ENCODE measurements around the gene KANSL1L. TPM values are rescaled to one million over a fixed set of nuclear protein-coding genes. Genes with fewer than 3 reads are reported as not detected.

KANSL1L gene
- total RNA-seq, 1 experiment from 2014 or later: 8.8 TPM

DNA sequence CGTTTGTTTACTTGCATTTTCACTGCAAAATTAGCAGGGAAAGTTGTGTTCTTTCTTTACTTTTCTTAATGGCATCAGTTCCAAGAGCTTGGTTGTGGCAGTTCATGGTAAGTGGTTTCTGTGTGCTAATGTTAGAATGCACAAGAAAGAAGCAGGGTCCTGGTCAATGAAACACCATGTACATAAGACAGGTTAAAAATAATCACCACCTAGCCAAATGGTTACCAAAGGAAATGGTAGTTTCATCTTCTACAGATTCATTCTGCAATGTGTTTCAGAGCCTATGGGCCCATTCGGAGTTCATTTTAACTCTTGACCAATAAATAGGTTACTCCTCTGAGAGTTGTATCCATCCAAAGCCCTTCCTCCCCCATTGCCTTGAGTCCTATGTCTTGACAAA lies 186.9 kb downstream of the KANSL1L start:
- BruUV-seq (replicated peaks): no TSS peak
- TF ChIP-seq, protein P1, sequence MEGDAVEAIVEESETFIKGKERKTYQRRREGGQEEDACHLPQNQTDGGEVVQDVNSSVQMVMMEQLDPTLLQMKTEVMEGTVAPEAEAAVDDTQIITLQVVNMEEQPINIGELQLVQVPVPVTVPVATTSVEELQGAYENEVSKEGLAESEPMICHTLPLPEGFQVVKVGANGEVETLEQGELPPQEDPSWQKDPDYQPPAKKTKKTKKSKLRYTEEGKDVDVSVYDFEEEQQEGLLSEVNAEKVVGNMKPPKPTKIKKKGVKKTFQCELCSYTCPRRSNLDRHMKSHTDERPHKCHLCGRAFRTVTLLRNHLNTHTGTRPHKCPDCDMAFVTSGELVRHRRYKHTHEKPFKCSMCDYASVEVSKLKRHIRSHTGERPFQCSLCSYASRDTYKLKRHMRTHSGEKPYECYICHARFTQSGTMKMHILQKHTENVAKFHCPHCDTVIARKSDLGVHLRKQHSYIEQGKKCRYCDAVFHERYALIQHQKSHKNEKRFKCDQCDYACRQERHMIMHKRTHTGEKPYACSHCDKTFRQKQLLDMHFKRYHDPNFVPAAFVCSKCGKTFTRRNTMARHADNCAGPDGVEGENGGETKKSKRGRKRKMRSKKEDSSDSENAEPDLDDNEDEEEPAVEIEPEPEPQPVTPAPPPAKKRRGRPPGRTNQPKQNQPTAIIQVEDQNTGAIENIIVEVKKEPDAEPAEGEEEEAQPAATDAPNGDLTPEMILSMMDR (conservative IDR thresholded peaks at IDR 0.05): no peak
- no peak for TF ChIP-seq EZH2 (IDR thresholded peaks at IDR 0.05; ENCODE audit: low read depth)
- CTCF ChIA-PET: no interaction called here

DNA sequence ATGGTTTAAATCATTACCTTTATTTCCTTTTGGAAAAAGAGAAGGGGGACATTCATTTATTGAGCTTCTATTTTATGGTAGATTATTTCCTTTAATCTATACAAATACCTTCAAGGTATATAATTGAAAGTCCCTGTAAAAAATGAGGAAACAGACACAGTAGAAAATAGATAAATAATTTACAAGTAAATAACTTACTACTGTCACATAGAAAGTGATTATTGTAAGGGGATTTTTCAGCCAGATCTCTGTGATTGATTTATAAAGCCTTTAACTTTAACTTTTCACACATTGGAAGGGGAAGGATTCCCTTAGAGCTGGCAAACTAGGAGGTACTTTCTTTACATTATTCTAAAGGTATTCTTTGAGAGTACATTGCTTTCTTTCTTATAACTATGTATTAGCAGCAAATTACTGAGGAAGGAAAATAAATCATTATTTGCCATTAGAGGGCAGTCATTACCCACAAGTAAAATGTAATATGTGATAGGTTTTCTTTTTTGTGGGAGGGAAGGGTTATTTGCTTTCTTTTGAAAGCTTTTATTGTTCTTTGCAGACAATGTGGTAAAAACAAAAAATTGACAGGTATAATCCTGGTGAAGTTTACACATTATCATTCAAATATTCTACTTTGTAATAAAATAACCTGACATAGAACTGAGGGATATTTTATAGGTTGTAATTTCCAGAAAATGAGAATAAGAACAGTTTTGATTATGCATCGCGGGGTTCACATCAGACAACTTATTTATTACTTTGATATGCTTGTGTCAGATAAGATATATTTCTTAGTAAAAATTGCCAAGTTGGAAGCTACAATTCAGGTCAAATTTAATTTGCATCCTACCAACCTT lies 193.6 kb downstream of the KANSL1L start:
- Histone ChIP-seq H3K9me2 (ENCODE audit: insufficient read depth) (no peaks in the 10 kb centered on the region), H2AFZ (no peak overlapping the region), H4K20me1 (ENCODE audit: insufficient read depth) (no peaks in the 10 kb centered on the region), H3K27me3 (ENCODE audit: insufficient read depth, low read depth) (no peaks in the 10 kb centered on the region), H3K9me3 (ENCODE audit: insufficient read depth, low read depth) (no peaks in the 10 kb centered on the region), H3K4me2 (no peak overlapping the region), H3K36me3 (ENCODE audit: low read depth) (no peaks in the 10 kb centered on the region), H3K4me1 (replicated peaks; ENCODE audit: insufficient read depth) (no peaks in the 10 kb centered on the region), H3K79me2 (ENCODE audit: low read depth) (no peaks in the 10 kb centered on the region), H3F3A (ENCODE audit: insufficient read depth, low read depth) (no peaks in the 10 kb centered on the region), H3K4me3 (no peak overlapping the region), H3K27ac (no peak overlapping the region)
- ChIA-PET POLR2A (ENCODE audit: unreplicated experiment) (no interaction called here), CTCF (no interaction called here)
- TF ChIP-seq, protein P1 (conservative IDR thresholded peaks at IDR 0.05): peak; percentile 67
- no peak for TF ChIP-seq EZH2 (IDR thresholded peaks at IDR 0.05; ENCODE audit: low read depth)
- BruUV-seq (replicated peaks): no TSS peak
- intact Hi-C loops (cut with micrococcal nuclease; ENCODE audit: unreplicated experiment): loop anchor here (1.0 kb wide), 2 partner anchors 218 to 222 kb away; no protein-coding TSS in a partner anchor
- no peak for DNase-seq

More for the DNA sequence above, 186.9 kb downstream of the KANSL1L start:
- H2AFZ ChIP-seq: no peak overlapping the region
- H3K27ac ChIP-seq: no peak overlapping the region
- no peaks in the 10 kb centered on the region for H3K27me3 ChIP-seq (ENCODE audit: insufficient read depth, low read depth)
- intact Hi-C loops (cut with micrococcal nuclease; ENCODE audit: unreplicated experiment): no loop called here
- no peak overlapping the region for H3K4me2 ChIP-seq
- no peaks in the 10 kb centered on the region for H3F3A ChIP-seq (ENCODE audit: insufficient read depth, low read depth)
- H3K4me3 ChIP-seq: no peak overlapping the region
- H3K9me2 ChIP-seq (ENCODE audit: insufficient read depth): no peaks in the 10 kb centered on the region
- H4K20me1 ChIP-seq (ENCODE audit: insufficient read depth): no peaks in the 10 kb centered on the region
- H3K4me1 ChIP-seq (replicated peaks; ENCODE audit: insufficient read depth): no peaks in the 10 kb centered on the region
- H3K79me2 ChIP-seq (ENCODE audit: low read depth): no peaks in the 10 kb centered on the region
- no peaks in the 10 kb centered on the region for H3K9me3 ChIP-seq (ENCODE audit: insufficient read depth, low read depth)
- H3K36me3 ChIP-seq (ENCODE audit: low read depth): no peaks in the 10 kb centered on the region
- POLR2A ChIA-PET (ENCODE audit: unreplicated experiment): no interaction called here
- DNase-seq: no peak

DNA sequence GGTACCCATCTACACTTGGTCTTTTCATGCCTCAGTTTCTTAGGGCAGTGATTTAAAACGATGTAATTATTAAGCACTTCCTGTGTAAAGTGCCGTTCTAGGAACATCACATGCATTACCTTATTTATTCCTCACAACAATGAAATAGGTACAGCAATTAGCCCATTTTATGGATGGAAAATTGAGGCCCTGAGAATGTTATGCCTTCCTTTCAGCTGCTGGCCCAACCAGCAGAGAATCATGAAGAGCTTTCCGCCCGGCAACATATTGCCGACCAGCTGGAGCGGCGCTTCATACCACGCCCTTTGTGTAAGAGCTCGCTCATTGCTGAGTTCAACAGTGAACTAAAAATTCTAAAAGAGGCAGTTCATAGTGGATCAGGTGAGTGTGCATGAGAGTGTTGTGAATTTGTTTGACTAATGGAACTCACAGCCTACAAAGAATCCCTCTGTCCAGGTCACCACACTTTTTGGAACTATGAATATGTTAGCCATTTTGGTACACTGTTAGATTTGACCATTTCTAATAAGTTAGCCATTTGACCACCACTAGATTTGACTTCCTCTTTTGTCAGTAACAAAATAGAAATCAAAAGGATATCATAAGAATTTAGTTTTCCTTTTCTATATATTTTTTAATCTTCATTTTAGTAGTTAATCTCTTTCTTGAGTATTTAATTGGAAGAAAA lies 194.4 kb downstream of the KANSL1L start:
- intact Hi-C loops (cut with micrococcal nuclease; ENCODE audit: unreplicated experiment): loop anchor here (1.0 kb wide), 2 partner anchors 218 to 222 kb away; no protein-coding TSS in a partner anchor
- Histone ChIP-seq H3K9me3 (ENCODE audit: insufficient read depth, low read depth) (no peaks in the 10 kb centered on the region), H3K27me3 (ENCODE audit: insufficient read depth, low read depth) (no peaks in the 10 kb centered on the region), H3K79me2 (ENCODE audit: low read depth) (no peaks in the 10 kb centered on the region), H4K20me1 (ENCODE audit: insufficient read depth) (no peaks in the 10 kb centered on the region), H3K27ac (no peak overlapping the region), H3K36me3 (ENCODE audit: low read depth) (no peaks in the 10 kb centered on the region), H2AFZ (no peak overlapping the region), H3K9me2 (ENCODE audit: insufficient read depth) (no peaks in the 10 kb centered on the region), H3K4me3 (no peak overlapping the region), H3F3A (ENCODE audit: insufficient read depth, low read depth) (no peaks in the 10 kb centered on the region), H3K4me2 (no peak overlapping the region), H3K4me1 (replicated peaks; ENCODE audit: insufficient read depth) (no peaks in the 10 kb centered on the region)
- DNase-seq: no peak
- ChIA-PET CTCF (no interaction called here), POLR2A (ENCODE audit: unreplicated experiment) (no interaction called here)
- TF ChIP-seq, protein P1 (conservative IDR thresholded peaks at IDR 0.05): no peak
- no peak for TF ChIP-seq EZH2 (IDR thresholded peaks at IDR 0.05; ENCODE audit: low read depth)
- no TSS peak for BruUV-seq (replicated peaks)

Data from PC-9 (cell line).